RWPE2 (cell line): ENCODE results near the gene ADAMTS3.

Experiments
- ATAC-seq: fragments of 200-7000 bp; cut with Tn5 transposase; 3 replicates; pipeline ENCODE4 v1.9.1; 2021; ENCODE audit warnings: low read depth
- DNase-seq: peaks from one replicate; pipeline ENCODE4 v3.0.0-alpha.2; 2020; ENCODE audit warnings: low spot score
- H3K27ac ChIP-seq: fragments of 450-650 bp; 2 replicates; pipeline ENCODE4 v1.5.1; 2017; ENCODE audit warnings: mild to moderate bottlenecking; ENCODE audit not compliant: poor library complexity, severe bottlenecking
- H3K27me3 ChIP-seq: fragments of 250-450 bp; sonication (Bioruptor Pico); 2 replicates; pipeline ENCODE4 v1.5.1; 2021; ENCODE audit warnings: mild to moderate bottlenecking, moderate library complexity; ENCODE audit not compliant: insufficient read depth, poor library complexity, severe bottlenecking
- H3K36me3 ChIP-seq: fragments of 250-450 bp; sonication (Bioruptor Pico); 2 replicates; pipeline ENCODE4 v1.5.1; 2020; ENCODE audit warnings: low read depth, mild to moderate bottlenecking, moderate library complexity
- H3K4me1 ChIP-seq: fragments of 250-450 bp; sonication (Bioruptor Pico); 2 replicates; pipeline ENCODE4 v1.5.1; 2021; ENCODE audit warnings: mild to moderate bottlenecking, moderate library complexity; ENCODE audit not compliant: insufficient read depth, poor library complexity, severe bottlenecking
- H3K4me3 ChIP-seq: fragments of 250-450 bp; sonication (Bioruptor Pico); 2 replicates; pipeline ENCODE4 v1.5.1; 2021; ENCODE audit warnings: mild to moderate bottlenecking, moderate library complexity; ENCODE audit not compliant: severe bottlenecking
- H3K9me3 ChIP-seq: fragments of 250-450 bp; sonication (Bioruptor Pico); 2 replicates; pipeline ENCODE4 v1.5.1; 2021; ENCODE audit warnings: mild to moderate bottlenecking, moderate library complexity; ENCODE audit not compliant: severe bottlenecking
- TF ChIP-seq, protein P1 (sequence below): fragments of 450-650 bp; IDR thresholded peaks from one replicate; pipeline ENCODE4 v1.5.1; 2017; ENCODE audit warnings: mild to moderate bottlenecking, moderate library complexity; ENCODE audit not compliant: poor library complexity, severe bottlenecking

Gene ADAMTS3

DNA sequence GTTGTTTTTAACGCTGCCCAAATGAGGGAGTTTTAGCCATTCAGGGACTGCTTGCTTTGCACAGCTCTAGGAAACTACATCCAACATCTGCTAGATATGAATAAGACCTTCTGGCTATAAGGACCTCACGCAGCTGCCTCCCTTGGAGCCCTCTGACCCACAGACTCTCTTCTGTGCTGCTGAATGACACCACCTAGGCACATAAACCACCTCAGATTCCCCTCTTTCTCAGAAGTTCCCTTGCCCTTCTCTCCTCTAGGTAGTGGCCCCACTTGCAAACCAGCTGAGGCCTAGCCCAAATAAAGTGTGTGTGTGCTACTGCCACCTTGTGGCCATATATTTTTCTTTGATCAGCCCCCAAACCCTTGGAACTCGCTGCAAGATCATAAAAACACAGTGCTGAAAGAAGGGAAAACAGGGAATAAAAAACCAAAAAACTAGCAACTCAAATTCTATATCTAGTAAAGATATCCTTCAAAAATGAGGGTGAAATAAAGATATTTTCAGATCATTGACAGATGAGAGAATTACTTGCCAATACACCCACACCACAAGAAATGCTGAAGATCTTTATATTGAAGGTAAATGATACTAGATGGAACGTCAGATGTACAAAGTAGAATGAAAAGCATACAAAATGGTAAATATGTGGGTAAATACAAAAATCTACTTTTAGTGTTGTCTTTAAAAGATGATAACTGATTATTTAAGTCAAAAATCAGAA lies 265.9 kb downstream of the ADAMTS3 start:
- DNase-seq: no peak
- Histone ChIP-seq H3K4me3 (no peak overlapping the region), H3K4me1 (no peaks in the 10 kb centered on the region), H3K27ac (no peak overlapping the region), H3K27me3 (no peaks in the 10 kb centered on the region), H3K9me3 (no peaks in the 10 kb centered on the region), H3K36me3 (no peaks in the 10 kb centered on the region)
- peak; percentile 73 for ATAC-seq
- TF ChIP-seq, protein P1, sequence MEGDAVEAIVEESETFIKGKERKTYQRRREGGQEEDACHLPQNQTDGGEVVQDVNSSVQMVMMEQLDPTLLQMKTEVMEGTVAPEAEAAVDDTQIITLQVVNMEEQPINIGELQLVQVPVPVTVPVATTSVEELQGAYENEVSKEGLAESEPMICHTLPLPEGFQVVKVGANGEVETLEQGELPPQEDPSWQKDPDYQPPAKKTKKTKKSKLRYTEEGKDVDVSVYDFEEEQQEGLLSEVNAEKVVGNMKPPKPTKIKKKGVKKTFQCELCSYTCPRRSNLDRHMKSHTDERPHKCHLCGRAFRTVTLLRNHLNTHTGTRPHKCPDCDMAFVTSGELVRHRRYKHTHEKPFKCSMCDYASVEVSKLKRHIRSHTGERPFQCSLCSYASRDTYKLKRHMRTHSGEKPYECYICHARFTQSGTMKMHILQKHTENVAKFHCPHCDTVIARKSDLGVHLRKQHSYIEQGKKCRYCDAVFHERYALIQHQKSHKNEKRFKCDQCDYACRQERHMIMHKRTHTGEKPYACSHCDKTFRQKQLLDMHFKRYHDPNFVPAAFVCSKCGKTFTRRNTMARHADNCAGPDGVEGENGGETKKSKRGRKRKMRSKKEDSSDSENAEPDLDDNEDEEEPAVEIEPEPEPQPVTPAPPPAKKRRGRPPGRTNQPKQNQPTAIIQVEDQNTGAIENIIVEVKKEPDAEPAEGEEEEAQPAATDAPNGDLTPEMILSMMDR: peak; percentile 92

DNA sequence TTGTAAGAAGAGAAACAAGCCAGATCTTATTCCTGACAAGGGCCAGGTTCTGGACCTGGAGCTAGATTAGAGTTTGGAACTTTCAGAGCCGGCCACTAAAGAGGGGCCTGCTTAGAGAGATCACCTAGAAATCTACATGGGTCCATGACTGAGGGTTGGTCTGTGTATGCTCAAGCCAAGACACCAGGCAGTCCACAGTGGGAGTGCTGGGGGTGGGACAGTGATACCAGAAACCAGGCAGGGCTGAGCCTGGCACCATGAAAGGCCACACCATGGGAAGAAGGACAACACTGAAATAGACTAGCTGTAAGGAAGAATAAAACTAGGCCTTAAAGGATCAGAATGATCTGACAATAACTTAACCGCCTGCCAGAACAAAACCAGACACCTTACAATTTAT lies 267.3 kb downstream of the ADAMTS3 start:
- Histone ChIP-seq H3K36me3 (no peaks in the 10 kb centered on the region), H3K4me3 (no peak overlapping the region), H3K9me3 (no peaks in the 10 kb centered on the region), H3K4me1 (no peaks in the 10 kb centered on the region), H3K27ac (no peak overlapping the region), H3K27me3 (no peaks in the 10 kb centered on the region)
- DNase-seq (no peak), ATAC-seq (no peak)
- TF ChIP-seq, protein P1: no peak

DNA sequence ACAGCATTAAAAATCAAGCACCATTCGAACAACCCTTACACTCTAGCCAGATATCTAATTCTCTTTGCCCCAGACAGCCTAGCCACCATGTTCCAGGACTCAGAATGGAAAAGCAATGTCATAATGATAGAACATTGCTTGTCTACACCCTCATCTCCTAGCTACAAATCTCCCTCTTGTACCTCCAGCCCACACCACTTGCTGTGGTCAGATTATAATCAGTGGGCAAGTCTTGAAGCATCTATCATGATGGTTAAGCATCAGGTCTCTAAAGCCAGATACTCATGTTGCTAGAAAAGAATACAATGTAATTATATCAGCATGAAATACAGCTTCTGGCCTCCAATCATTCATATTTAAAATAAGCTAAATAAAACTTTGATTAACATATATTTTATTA lies 268.9 kb downstream of the ADAMTS3 start:
- DNase-seq (no peak), ATAC-seq (no peak)
- TF ChIP-seq, protein P1: no peak
- Histone ChIP-seq H3K4me1 (no peaks in the 10 kb centered on the region), H3K27me3 (no peaks in the 10 kb centered on the region), H3K4me3 (no peak overlapping the region), H3K9me3 (no peaks in the 10 kb centered on the region), H3K27ac (no peak overlapping the region), H3K36me3 (no peaks in the 10 kb centered on the region)

DNA sequence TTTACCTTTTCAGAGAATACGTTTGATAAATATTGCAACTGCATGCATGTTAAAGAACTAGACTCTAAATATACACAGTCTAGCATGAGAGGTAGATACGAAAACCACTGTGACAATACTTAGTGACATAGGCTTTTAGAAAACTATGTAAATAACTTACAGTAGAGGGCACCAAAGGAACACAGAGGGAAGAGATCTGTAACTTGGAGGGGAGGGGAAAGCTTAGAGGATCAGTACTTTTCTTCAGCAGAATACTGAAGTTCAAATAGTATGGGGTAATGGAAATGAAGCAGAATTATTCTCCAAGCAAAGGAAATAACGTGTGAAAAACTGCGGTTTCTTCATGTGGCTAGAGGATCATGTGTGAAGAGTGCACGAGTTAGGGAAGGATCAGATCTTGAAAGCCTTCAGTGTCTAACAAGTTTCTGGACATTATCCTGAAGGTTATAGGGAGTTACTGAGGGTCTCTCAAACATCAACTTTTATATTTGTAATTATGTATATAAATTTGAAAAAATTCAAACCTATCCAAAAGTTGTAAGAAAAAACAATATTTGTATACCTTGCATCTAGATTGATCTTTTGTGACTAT lies 273.0 kb downstream of the ADAMTS3 start:
- H3K27ac ChIP-seq: no peak overlapping the region
- no peaks in the 10 kb centered on the region for H3K36me3 ChIP-seq
- no peaks in the 10 kb centered on the region for H3K9me3 ChIP-seq
- H3K4me1 ChIP-seq: no peaks in the 10 kb centered on the region
- TF ChIP-seq, protein P1: peak; percentile 93
- DNase-seq (no peak), ATAC-seq (peak; percentile 78; the same call in 2 of the 3 replicates)
- H3K4me3 ChIP-seq: no peak overlapping the region
- H3K27me3 ChIP-seq: no peaks in the 10 kb centered on the region

DNA sequence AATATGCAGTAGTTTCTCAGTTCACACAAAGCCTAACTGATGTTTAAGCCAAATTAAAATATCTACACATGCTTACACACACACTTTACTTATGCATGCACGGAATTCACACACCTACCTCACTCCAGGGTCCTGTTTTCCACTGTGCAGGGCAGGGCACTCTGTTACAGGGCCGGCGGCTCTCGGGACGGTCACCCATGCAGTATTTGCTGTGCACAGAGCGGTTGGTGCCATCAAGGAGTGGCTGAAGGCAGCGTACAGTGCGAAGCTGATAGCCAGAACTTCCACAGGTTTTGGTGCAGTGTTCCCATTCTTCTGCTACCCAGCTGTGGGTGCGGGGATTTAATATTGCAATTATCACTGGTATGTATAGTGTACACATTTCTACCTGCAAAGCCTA lies 278.3 kb downstream of the ADAMTS3 start:
- ATAC-seq (no peak), DNase-seq (no peak)
- Histone ChIP-seq H3K9me3 (no peaks in the 10 kb centered on the region), H3K4me3 (no peak overlapping the region), H3K27ac (no peak overlapping the region), H3K27me3 (no peaks in the 10 kb centered on the region), H3K4me1 (no peaks in the 10 kb centered on the region), H3K36me3 (no peaks in the 10 kb centered on the region)
- TF ChIP-seq, protein P1: no peak
